IPS-NIHi7 (cell line): Measurements from ENCODE around the gene WDR74.
"Not testable (repeated sequence)": the region's sequence is repeated elsewhere in the genome, so short reads cannot be mapped to it uniquely, and the experiment has no call there.

Experiments used
- DNase-seq: peaks from one replicate; pipeline ENCODE4 v3.0.0; 2012; ENCODE audit warnings: mixed read lengths; ENCODE audit errors: extremely low spot score

Gene WDR74

GRCh38 chr11:62860835-62861563 is 21.6 kb upstream of the WDR74 start:
- DNase-seq, result no peak

- DNase-seq, result not testable (repeated sequence)
Observed at GRCh38 chr11:62859281-62859703, 19.9 kb upstream of the WDR74 start.

GRCh38 chr11:62858201-62858600 is 18.8 kb upstream of the WDR74 start:
- no peak for DNase-seq

- no peak for DNase-seq
Observed at GRCh38 chr11:62857541-62857982, 18.2 kb upstream of the WDR74 start.

- DNase-seq, result no peak
Observed at GRCh38 chr11:62856333-62856895, 17.0 kb upstream of the WDR74 start.

- peak; percentile 91 for DNase-seq
Observed at GRCh38 chr11:62855571-62856332, 16.4 kb upstream of the WDR74 start.

GRCh38 chr11:62854825-62855570 is 15.6 kb upstream of the WDR74 start:
- no peak for DNase-seq

GRCh38 chr11:62854013-62854824 is 14.8 kb upstream of the WDR74 start:
- DNase-seq, result no peak

GRCh38 chr11:62853279-62853965 is 14.0 kb upstream of the WDR74 start:
- no peak for DNase-seq

- no peak for DNase-seq
Observed at GRCh38 chr11:62852523-62853188, 13.3 kb upstream of the WDR74 start.

- DNase-seq, result no peak
Observed at GRCh38 chr11:62851807-62852522, 12.6 kb upstream of the WDR74 start.

GRCh38 chr11:62850911-62851806 is 11.8 kb upstream of the WDR74 start:
- DNase-seq, result no peak

GRCh38 chr11:62847767-62848314 is 8.5 kb upstream of the WDR74 start:
- DNase-seq, result no peak

GRCh38 chr11:62846177-62846576 is 6.8 kb upstream of the WDR74 start:
- DNase-seq, result no peak

- DNase-seq, result no peak
Observed at GRCh38 chr11:62844154-62844553, 4.8 kb upstream of the WDR74 start.

GRCh38 chr11:62843466-62843865 is 4.1 kb upstream of the WDR74 start:
- no peak for DNase-seq

GRCh38 chr11:62842891-62843290 is 3.5 kb upstream of the WDR74 start:
- DNase-seq, result not testable (repeated sequence)

GRCh38 chr11:62842171-62842741 is 2.9 kb upstream of the WDR74 start:
- peak; percentile 30 for DNase-seq
